ENCODE measurements around the gene GRAMD1B.

Gene GRAMD1B

GRCh38 chr11:123535401-123535800 is 105.3 kb downstream of the GRAMD1B start:
- no peaks in the 10 kb centered on the region for H3K4me1 ChIP-seq (ENCODE audit: control insufficient read depth, insufficient read depth, low read length, unreplicated experiment)
- H2AFZ ChIP-seq (ENCODE audit: low read length, unreplicated experiment): no peak overlapping the region
- H3K4me3 ChIP-seq (ENCODE audit: low read depth, low read length): no peak overlapping the region
- no peak overlapping the region for H3K27ac ChIP-seq (ENCODE audit: low read depth, low read length)
- no peaks in the 10 kb centered on the region for H3K79me2 ChIP-seq (ENCODE audit: control insufficient read depth, insufficient read depth, low read length, unreplicated experiment)
- H3K27me3 ChIP-seq (ENCODE audit: insufficient read depth, low read length): no peaks in the 10 kb centered on the region
- no peaks in the 10 kb centered on the region for H3K36me3 ChIP-seq (ENCODE audit: insufficient read depth, low read length)

DNA sequence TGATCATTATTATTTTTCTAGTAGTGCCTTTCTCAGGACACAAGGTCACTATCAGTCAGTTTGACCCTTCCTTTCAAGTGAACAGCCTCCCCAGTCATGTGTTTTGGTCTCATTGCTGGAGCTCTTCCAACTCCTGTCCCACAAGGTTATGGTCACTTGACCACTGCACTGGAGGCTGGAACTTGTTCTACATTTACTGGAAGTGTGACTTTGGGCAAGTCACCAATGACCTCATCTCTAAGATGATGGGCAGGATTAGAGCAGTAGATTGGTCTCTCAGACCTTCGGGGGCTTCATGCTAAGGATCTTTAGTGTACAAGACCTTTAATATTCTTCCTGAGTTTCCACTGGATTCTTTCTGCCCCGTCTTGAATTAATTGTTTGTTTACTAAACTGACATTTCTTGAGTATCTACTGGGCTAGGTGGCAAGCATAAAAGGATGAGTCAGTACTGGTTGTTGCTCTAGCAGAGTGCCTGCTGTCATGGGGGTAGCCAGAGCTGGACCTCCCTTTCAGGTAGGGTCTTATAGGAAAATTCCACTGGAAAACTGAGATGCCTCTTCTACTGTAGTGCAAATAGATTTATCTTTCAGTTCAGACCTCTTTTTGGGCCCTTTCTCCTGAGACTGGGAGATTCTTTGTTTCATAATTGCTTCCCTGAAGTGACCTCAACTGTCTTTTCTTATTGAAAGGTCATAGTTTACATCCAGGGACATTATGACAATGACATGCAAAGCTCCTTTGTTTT is 106.8 kb downstream of the GRAMD1B start:
- Histone ChIP-seq H3K36me3 (ENCODE audit: insufficient read depth, low read length) (no peaks in the 10 kb centered on the region), H3K4me3 (ENCODE audit: low read depth, low read length) (no peak overlapping the region), H3K4me1 (ENCODE audit: control insufficient read depth, insufficient read depth, low read length, unreplicated experiment) (no peaks in the 10 kb centered on the region), H3K27ac (ENCODE audit: low read depth, low read length) (no peak overlapping the region), H3K79me2 (ENCODE audit: control insufficient read depth, insufficient read depth, low read length, unreplicated experiment) (no peaks in the 10 kb centered on the region), H3K27me3 (ENCODE audit: insufficient read depth, low read length) (no peaks in the 10 kb centered on the region), H2AFZ (ENCODE audit: low read length, unreplicated experiment) (no peak overlapping the region)

GRCh38 chr11:123537726-123538125 is 107.7 kb downstream of the GRAMD1B start:
- Histone ChIP-seq H3K79me2 (ENCODE audit: control insufficient read depth, insufficient read depth, low read length, unreplicated experiment) (no peaks in the 10 kb centered on the region), H3K36me3 (ENCODE audit: insufficient read depth, low read length) (no peaks in the 10 kb centered on the region), H2AFZ (ENCODE audit: low read length, unreplicated experiment) (no peak overlapping the region), H3K27me3 (ENCODE audit: insufficient read depth, low read length) (no peaks in the 10 kb centered on the region), H3K4me1 (ENCODE audit: control insufficient read depth, insufficient read depth, low read length, unreplicated experiment) (no peaks in the 10 kb centered on the region), H3K27ac (ENCODE audit: low read depth, low read length) (no peak overlapping the region), H3K4me3 (ENCODE audit: low read depth, low read length) (no peak overlapping the region)

- Histone ChIP-seq H3K4me3 (ENCODE audit: low read depth, low read length) (no peak overlapping the region), H3K27ac (ENCODE audit: low read depth, low read length) (no peak overlapping the region), H3K79me2 (ENCODE audit: control insufficient read depth, insufficient read depth, low read length, unreplicated experiment) (no peaks in the 10 kb centered on the region), H3K36me3 (ENCODE audit: insufficient read depth, low read length) (no peaks in the 10 kb centered on the region), H3K4me1 (ENCODE audit: control insufficient read depth, insufficient read depth, low read length, unreplicated experiment) (peaks cover 8% of the 10 kb centered on the region), H3K27me3 (ENCODE audit: insufficient read depth, low read length) (no peaks in the 10 kb centered on the region), H2AFZ (ENCODE audit: low read length, unreplicated experiment) (no peak overlapping the region)
These were observed 113.7 kb downstream of the GRAMD1B start for GRCh38 chr11:123543797-123544196.

DNA sequence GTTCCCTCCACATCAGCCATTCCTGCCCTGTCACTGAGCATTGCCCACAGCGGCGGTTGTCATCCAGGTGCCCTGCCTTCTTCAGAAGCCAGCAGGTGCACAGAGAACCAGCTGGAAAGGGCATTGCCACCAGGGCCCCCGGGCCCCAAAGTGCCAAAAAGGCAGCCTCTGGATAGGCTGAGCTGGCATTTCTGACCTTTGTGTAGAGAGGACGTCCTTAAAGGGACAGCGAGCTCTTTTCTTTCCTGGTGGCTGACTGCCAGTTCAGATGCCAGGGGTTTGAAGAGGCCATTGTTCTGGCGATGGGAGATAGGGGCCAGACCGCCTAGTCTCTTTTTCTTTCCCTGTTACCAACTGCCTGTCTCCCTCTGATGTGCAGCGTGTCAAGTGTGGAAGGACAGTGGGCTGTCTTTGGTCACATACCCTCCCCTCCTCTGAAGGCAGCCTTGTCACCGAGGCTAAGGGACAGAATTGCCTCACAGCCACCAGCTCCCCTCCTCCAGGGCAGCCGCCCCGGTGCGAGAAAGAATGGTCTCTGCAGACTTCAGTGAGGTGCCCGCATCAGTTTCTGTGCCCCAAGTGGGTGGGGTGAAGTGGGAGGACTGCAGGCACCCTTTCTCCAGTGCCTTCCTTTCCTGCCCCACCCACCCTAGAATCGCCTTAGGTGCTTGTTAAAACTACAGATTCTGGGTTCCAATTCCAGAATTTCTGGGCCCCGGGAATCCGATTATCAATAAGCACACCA is 114.7 kb downstream of the GRAMD1B start:
- no peaks in the 10 kb centered on the region for H3K36me3 ChIP-seq (ENCODE audit: insufficient read depth, low read length)

DNA sequence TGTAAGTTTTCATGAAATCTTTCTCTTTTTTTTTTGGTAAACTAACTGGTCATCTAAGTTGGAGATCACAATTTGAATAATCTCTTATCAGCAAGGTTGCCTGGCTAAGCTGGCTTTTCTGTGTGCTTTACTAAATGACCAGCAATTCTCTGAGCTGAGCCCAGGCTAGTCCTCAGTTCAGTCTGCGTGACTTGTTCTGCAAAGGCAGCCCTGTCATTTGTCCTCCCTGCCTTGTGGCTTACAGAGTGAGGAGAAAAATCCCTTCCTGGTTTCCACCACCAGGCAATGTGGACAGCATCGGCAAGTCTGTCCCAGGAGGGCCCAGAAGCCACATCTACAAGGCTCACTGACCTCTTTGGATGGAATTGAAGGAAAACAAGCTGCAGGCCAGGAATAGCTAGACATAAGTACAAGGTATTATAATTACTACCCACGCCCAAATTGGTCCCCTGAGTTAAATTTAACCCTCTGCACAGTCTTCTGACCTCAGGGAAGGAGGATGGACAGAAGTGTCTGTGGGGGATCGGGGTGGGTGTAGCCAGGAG is 115.7 kb downstream of the GRAMD1B start:
- Histone ChIP-seq H3K4me1 (ENCODE audit: control insufficient read depth, insufficient read depth, low read length, unreplicated experiment) (peaks cover 8% of the 10 kb centered on the region), H3K79me2 (ENCODE audit: control insufficient read depth, insufficient read depth, low read length, unreplicated experiment) (no peaks in the 10 kb centered on the region), H2AFZ (ENCODE audit: low read length, unreplicated experiment) (no peak overlapping the region), H3K27me3 (ENCODE audit: insufficient read depth, low read length) (no peaks in the 10 kb centered on the region), H3K36me3 (ENCODE audit: insufficient read depth, low read length) (no peaks in the 10 kb centered on the region), H3K27ac (ENCODE audit: low read depth, low read length) (no peak overlapping the region), H3K4me3 (ENCODE audit: low read depth, low read length) (no peak overlapping the region)

More for the DNA sequence above, 114.7 kb downstream of the GRAMD1B start:
- Histone ChIP-seq H3K27ac (ENCODE audit: low read depth, low read length) (no peak overlapping the region), H3K27me3 (ENCODE audit: insufficient read depth, low read length) (no peaks in the 10 kb centered on the region), H3K79me2 (ENCODE audit: control insufficient read depth, insufficient read depth, low read length, unreplicated experiment) (no peaks in the 10 kb centered on the region), H3K4me3 (ENCODE audit: low read depth, low read length) (no peak overlapping the region), H2AFZ (ENCODE audit: low read length, unreplicated experiment) (no peak overlapping the region), H3K4me1 (ENCODE audit: control insufficient read depth, insufficient read depth, low read length, unreplicated experiment) (peaks cover 8% of the 10 kb centered on the region)

DNA sequence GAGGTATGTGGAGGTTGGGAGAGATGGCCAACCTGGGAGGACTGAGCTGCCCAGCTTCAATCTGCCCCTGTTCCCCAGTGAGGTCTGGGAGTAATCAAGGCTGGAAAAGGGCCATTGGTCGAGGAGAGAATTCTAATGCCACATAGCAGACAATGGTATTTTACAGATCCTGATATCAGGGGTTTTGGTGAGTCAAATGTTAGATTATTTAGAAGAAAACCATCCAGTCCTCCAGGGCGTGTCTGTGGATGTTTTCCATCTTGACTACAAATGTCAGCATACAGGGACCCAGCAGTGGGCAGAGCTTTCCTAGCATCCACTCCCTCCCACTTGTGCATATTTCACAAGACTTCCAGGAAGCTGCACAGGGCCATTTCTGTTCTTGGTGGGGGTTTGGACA is 116.4 kb downstream of the GRAMD1B start:
- Histone ChIP-seq H3K4me1 (ENCODE audit: control insufficient read depth, insufficient read depth, low read length, unreplicated experiment) (peaks cover 8% of the 10 kb centered on the region), H3K79me2 (ENCODE audit: control insufficient read depth, insufficient read depth, low read length, unreplicated experiment) (no peaks in the 10 kb centered on the region), H3K36me3 (ENCODE audit: insufficient read depth, low read length) (no peaks in the 10 kb centered on the region), H3K4me3 (ENCODE audit: low read depth, low read length) (no peak overlapping the region), H3K27ac (ENCODE audit: low read depth, low read length) (no peak overlapping the region), H3K27me3 (ENCODE audit: insufficient read depth, low read length) (no peaks in the 10 kb centered on the region), H2AFZ (ENCODE audit: low read length, unreplicated experiment) (no peak overlapping the region)

DNA sequence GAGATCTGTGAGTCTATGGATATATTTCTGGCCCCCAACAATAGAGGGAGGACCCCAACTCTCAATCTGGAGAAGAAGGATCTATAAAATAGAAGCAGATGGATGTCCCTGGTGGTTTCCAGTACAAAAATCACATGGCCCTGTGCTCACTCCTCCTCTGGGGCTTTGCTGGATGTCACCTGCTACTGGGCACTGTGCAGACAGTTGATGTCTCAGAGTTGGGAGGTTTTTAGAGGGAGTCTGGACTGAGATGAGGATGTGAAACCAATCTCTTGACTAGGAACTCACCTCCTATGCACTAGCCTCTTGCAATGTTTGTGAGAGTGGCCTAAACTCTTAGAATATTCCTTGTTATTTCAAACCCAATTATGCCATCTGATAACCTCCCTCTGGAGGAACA is 117.1 kb downstream of the GRAMD1B start:
- Histone ChIP-seq H3K4me3 (ENCODE audit: low read depth, low read length) (no peak overlapping the region), H3K27ac (ENCODE audit: low read depth, low read length) (no peak overlapping the region), H3K79me2 (ENCODE audit: control insufficient read depth, insufficient read depth, low read length, unreplicated experiment) (no peaks in the 10 kb centered on the region), H3K4me1 (ENCODE audit: control insufficient read depth, insufficient read depth, low read length, unreplicated experiment) (peaks cover 8% of the 10 kb centered on the region), H3K27me3 (ENCODE audit: insufficient read depth, low read length) (no peaks in the 10 kb centered on the region), H2AFZ (ENCODE audit: low read length, unreplicated experiment) (no peak overlapping the region), H3K36me3 (ENCODE audit: insufficient read depth, low read length) (no peaks in the 10 kb centered on the region)

DNA sequence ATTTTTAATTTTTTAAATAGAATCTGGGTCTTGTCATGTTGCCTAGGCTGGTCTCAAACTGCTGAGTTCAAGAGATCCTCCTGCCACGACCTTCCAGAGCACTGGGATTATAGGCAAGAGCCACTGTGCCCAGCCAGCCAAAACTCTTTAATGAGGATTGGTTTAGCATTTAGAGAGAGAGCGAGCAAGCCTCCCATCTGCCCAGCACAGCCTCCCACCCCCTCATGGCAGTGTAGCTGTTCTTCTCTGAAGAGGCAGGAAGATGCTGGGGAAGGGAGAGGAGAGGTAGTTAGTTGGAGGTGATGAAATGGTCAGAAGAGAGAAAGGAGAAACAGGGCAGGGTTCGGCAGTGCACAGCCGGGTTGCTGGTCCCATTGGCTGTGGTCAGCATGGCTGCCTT is 118.7 kb downstream of the GRAMD1B start:
- H3K4me3 ChIP-seq (ENCODE audit: low read depth, low read length): no peak overlapping the region
- H2AFZ ChIP-seq (ENCODE audit: low read length, unreplicated experiment): no peak overlapping the region
- H3K27ac ChIP-seq (ENCODE audit: low read depth, low read length): no peak overlapping the region
- no peaks in the 10 kb centered on the region for H3K27me3 ChIP-seq (ENCODE audit: insufficient read depth, low read length)
- no peaks in the 10 kb centered on the region for H3K36me3 ChIP-seq (ENCODE audit: insufficient read depth, low read length)
- no peaks in the 10 kb centered on the region for H3K79me2 ChIP-seq (ENCODE audit: control insufficient read depth, insufficient read depth, low read length, unreplicated experiment)
- H3K4me1 ChIP-seq (ENCODE audit: control insufficient read depth, insufficient read depth, low read length, unreplicated experiment): peaks cover 4% of the 10 kb centered on the region

GRCh38 chr11:123549926-123550917 is 120.2 kb downstream of the GRAMD1B start:
- Histone ChIP-seq H3K27me3 (ENCODE audit: insufficient read depth, low read length) (0 out of 2 replicates have a peak, but pooled peaks cover 3% of the 10 kb centered on the region), H3K4me3 (ENCODE audit: low read depth, low read length) (no peak overlapping the region), H3K79me2 (ENCODE audit: control insufficient read depth, insufficient read depth, low read length, unreplicated experiment) (no peaks in the 10 kb centered on the region), H3K27ac (ENCODE audit: low read depth, low read length) (no peak overlapping the region), H2AFZ (ENCODE audit: low read length, unreplicated experiment) (no peak overlapping the region), H3K4me1 (ENCODE audit: control insufficient read depth, insufficient read depth, low read length, unreplicated experiment) (no peaks in the 10 kb centered on the region), H3K36me3 (ENCODE audit: insufficient read depth, low read length) (no peaks in the 10 kb centered on the region)
